Hepatocyte (in vitro differentiated cells): Measurements from ENCODE around the gene C20orf202. TPM values are rescaled to one million over a fixed set of nuclear protein-coding genes. Genes with fewer than 3 reads are reported as not detected.

ENCODE experiments used
- DNase-seq: peaks from one replicate; pipeline ENCODE4 v3.0.0-alpha.2; 2016; ENCODE audit warnings: low spot score
- H2AFZ ChIP-seq: fragments of 200-600 bp; sonication (generic); 2 replicates; pipeline ENCODE4 v1.6.0; 2016; ENCODE audit warnings: antibody characterized with exemption, mild to moderate bottlenecking
- H3K27ac ChIP-seq: fragments of 200-600 bp; sonication (generic); 2 replicates; pipeline ENCODE4 v1.5.1; 2016; ENCODE audit warnings: mild to moderate bottlenecking
- H3K27me3 ChIP-seq: fragments of 200-600 bp; sonication (generic); 2 replicates; pipeline ENCODE4 v1.6.1; 2016
- H3K36me3 ChIP-seq: fragments of 200-600 bp; sonication (generic); replicated peaks from 2 replicates; pipeline ENCODE4 v1.5.1; 2016; ENCODE audit warnings: low read depth; ENCODE audit not compliant: insufficient read depth
- H3K4me1 ChIP-seq: fragments of 200-600 bp; sonication (generic); 2 replicates; pipeline ENCODE4 v1.5.1; 2016; ENCODE audit warnings: mild to moderate bottlenecking, moderate library complexity; ENCODE audit not compliant: insufficient read depth
- H3K4me2 ChIP-seq: fragments of 200-600 bp; sonication (generic); 2 replicates; pipeline ENCODE4 v1.6.0; 2016
- H3K4me3 ChIP-seq: fragments of 200-600 bp; sonication (generic); 2 replicates; pipeline ENCODE4 v1.5.1; 2016; ENCODE audit warnings: mild to moderate bottlenecking
- H3K79me2 ChIP-seq: fragments of 200-600 bp; sonication (generic); 2 replicates; pipeline ENCODE4 v1.6.0; 2017; ENCODE audit warnings: mild to moderate bottlenecking
- H3K9me2 ChIP-seq: fragments of 200-600 bp; sonication (generic); replicated peaks from 2 replicates; pipeline ENCODE4 v1.6.0; 2017; ENCODE audit warnings: mild to moderate bottlenecking; ENCODE audit not compliant: insufficient read depth
- H3K9me3 ChIP-seq: fragments of 200-600 bp; sonication (generic); 2 replicates; pipeline ENCODE4 v1.5.1; 2016; ENCODE audit warnings: low read depth, mild to moderate bottlenecking
- H4K20me1 ChIP-seq: fragments of 200-600 bp; sonication (generic); 2 replicates; pipeline ENCODE4 v1.6.0; 2016; ENCODE audit warnings: mild to moderate bottlenecking; ENCODE audit not compliant: insufficient read depth, poor library complexity, severe bottlenecking
- EZH2 ChIP-seq: fragments of 200-600 bp; sonication (generic); IDR thresholded peaks from 2 replicates; pipeline ENCODE4 v1.6.1; 2016; ENCODE audit warnings: antibody characterized with exemption, mild to moderate bottlenecking, borderline replicate concordance
- EZH2phosphoT487 ChIP-seq: fragments of 200-600 bp; sonication (generic); IDR thresholded peaks from one replicate; pipeline ENCODE4 v1.6.1; 2018; ENCODE audit warnings: antibody characterized with exemption, mild to moderate bottlenecking, low read depth, moderate library complexity; ENCODE audit not compliant: unreplicated experiment, severe bottlenecking
- whole genome bisulfite sequencing: methylation state at CpG from one replicate; pipeline ENCODE4 v1.1.6; 2016; ENCODE audit warnings: low lambda C conversion rate; ENCODE audit errors: missing lambda C conversion rate; 5-methylcytosine and 5-hydroxymethylcytosine counted together
- polyA plus RNA-seq: library from polyadenylated mRNA; unstranded; fragments of >200 nt; fragmentation: Nextera tagmentation; extraction: Ambion mirVana; gene quantifications from 2 replicates; pipeline ENCODE4 v1.2.1, GENCODE V29; 2016
- total RNA-seq: library from RNA; depleted of rRNA; stranded (reverse); fragments of >200 nt; gene quantifications from 2 replicates; pipeline ENCODE4 v1.2.3, GENCODE V29; 2014
- TF ChIP-seq, protein P1 (sequence below): fragments of 200-600 bp; sonication (generic); IDR thresholded peaks from 2 replicates; pipeline ENCODE4 v1.5.1; 2016; ENCODE audit warnings: antibody characterized with exemption, mild to moderate bottlenecking; ENCODE audit not compliant: poor library complexity

C20orf202 gene
- total and polyA plus RNA-seq, 2 experiments from 2014 or later, result 0.35 to 1.6 TPM

GRCh38 chr20:1225263-1225782 is 22.1 kb downstream of the C20orf202 start:
- H3K9me3 ChIP-seq, result no peaks in the 10 kb centered on the region
- H3K4me2 ChIP-seq, result peak overlapping the region; percentile 85
- H3K4me1 ChIP-seq, result peaks cover 7% of the 10 kb centered on the region
- H3K79me2 ChIP-seq, result no peaks in the 10 kb centered on the region
- TF ChIP-seq EZH2 (no peak), EZH2phosphoT487 (no peak)
- TF ChIP-seq, protein P1, sequence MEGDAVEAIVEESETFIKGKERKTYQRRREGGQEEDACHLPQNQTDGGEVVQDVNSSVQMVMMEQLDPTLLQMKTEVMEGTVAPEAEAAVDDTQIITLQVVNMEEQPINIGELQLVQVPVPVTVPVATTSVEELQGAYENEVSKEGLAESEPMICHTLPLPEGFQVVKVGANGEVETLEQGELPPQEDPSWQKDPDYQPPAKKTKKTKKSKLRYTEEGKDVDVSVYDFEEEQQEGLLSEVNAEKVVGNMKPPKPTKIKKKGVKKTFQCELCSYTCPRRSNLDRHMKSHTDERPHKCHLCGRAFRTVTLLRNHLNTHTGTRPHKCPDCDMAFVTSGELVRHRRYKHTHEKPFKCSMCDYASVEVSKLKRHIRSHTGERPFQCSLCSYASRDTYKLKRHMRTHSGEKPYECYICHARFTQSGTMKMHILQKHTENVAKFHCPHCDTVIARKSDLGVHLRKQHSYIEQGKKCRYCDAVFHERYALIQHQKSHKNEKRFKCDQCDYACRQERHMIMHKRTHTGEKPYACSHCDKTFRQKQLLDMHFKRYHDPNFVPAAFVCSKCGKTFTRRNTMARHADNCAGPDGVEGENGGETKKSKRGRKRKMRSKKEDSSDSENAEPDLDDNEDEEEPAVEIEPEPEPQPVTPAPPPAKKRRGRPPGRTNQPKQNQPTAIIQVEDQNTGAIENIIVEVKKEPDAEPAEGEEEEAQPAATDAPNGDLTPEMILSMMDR, result no peak
- no peak overlapping the region for H3K27ac ChIP-seq
- H2AFZ ChIP-seq, result peak overlapping the region; percentile 66
- H3K4me3 ChIP-seq, result no peak overlapping the region
- H3K36me3 ChIP-seq, result no peaks in the 10 kb centered on the region
- WGBS, result 2% methylated on average over 10 of the region's 30 CpGs
- peaks cover 35% of the 10 kb centered on the region for H3K27me3 ChIP-seq
- no peaks in the 10 kb centered on the region for H4K20me1 ChIP-seq
- no peak for DNase-seq
- no peaks in the 10 kb centered on the region for H3K9me2 ChIP-seq

DNA sequence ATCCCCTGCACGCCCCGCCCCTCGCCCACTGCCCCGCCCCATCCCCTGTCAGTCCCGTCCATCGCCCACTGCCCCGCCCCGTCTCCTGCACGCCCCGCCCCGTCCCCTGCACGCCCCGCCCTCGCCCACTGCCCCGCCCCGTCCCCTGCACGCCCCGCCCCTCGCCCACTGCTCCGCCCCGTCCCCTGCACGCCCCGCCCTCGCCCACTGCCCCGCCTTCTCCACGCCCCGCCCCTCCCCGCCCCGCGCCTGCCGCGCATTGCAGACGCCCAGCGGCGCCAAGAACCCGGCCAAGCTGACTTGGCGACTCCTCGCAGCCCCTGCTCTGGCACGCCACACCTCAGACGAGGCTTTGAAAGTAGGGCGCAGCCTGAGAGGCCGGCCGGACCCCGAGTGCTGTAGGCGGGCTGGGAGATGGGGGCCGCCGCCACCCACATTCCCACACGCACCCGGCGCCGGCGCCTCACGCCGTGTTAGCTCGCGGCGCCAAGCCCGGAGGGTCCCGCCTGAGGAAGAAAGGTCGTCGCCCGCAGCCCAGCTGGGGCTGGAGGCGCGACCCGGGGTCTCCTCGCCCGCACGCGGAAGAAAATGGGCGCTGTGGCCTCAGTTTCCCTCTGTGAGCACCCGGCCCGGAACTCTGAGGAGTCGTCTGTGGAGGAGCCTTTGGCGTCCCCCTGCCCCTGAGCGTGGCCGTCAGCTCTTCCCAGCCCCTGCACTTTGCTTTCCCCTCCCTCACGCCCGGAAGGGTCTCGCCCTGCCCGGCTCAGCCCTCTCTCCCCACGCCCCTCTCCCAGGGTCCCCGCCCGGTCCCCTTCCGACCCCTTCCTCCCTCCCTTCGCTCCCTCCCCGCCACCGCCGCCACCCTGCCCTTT is 22.8 kb downstream of the C20orf202 start, which contains the start of gene RAD21L1:
TSS of gene RAD21L1 (plus strand) at position 262 of the 872 bp plus-strand sequence. CDS start 2,410 bp downstream, outside the sequence.
- Histone ChIP-seq H3K4me1 (peaks cover 7% of the 10 kb centered on the region), H3K36me3 (no peaks in the 10 kb centered on the region), H4K20me1 (no peaks in the 10 kb centered on the region), H3K27me3 (peaks cover 42% of the 10 kb centered on the region), H3K9me2 (no peaks in the 10 kb centered on the region), H3K4me2 (peak within 1 kb of the TSS; percentile 100), H3K4me3 (peak within 1 kb of the TSS; percentile 82), H3K9me3 (no peaks in the 10 kb centered on the region), H3K79me2 (no peaks in the 10 kb centered on the region), H3K27ac (no peak within 1 kb of the TSS), H2AFZ (peak within 1 kb of the TSS; percentile 98)
- TF ChIP-seq EZH2phosphoT487 (no peak), EZH2 (no peak)
- TF ChIP-seq, protein P1, result no peak
- WGBS, result under 1% methylated on average over 34 of the region's 88 CpGs
- peak; percentile 92 for DNase-seq

- Histone ChIP-seq H3K27me3 (peaks cover 42% of the 10 kb centered on the region), H3K36me3 (no peaks in the 10 kb centered on the region), H3K79me2 (no peaks in the 10 kb centered on the region), H3K4me2 (no peak overlapping the region), H3K27ac (no peak overlapping the region), H3K4me1 (peaks cover 7% of the 10 kb centered on the region), H2AFZ (no peak overlapping the region), H3K9me2 (no peaks in the 10 kb centered on the region), H4K20me1 (no peaks in the 10 kb centered on the region), H3K9me3 (no peaks in the 10 kb centered on the region), H3K4me3 (no peak overlapping the region)
- no peak for DNase-seq
- no peak for TF ChIP-seq EZH2phosphoT487
- 82% methylated on average over 3 of the region's 3 CpGs for WGBS
Observed at GRCh38 chr20:1229541-1229940, 26.3 kb downstream of the C20orf202 start.
